Prostate gland (tissue), 2 donors: ENCODE data around the gene CD47.

ENCODE experiments used
- POLR2A ChIP-seq: fragments of 450-650 bp; IDR thresholded peaks from one replicate; pipeline ENCODE4 v1.6.1; 2016; ENCODE audit warnings: antibody characterized with exemption, mild to moderate bottlenecking
- POLR2AphosphoS5 ChIP-seq: sonication (generic); formaldehyde crosslinking; IDR thresholded peaks from one replicate; pipeline ENCODE4 v1.6.1; 2017; ENCODE audit warnings: antibody characterized with exemption
- TF ChIP-seq, protein P1 (sequence below), 4 experiments: fragments of 200-600 bp in 2 of 4; fragments of 450-650 bp in 2 of 4; sonication (generic) in 2 of 4; IDR thresholded peaks; 1 replicate in 3 of 4; 2 replicates in 1 of 4; pipeline ENCODE4 v1.5.1; 2016 to 2019; ENCODE audit warnings: antibody characterized with exemption in 4 of 4, mild to moderate bottlenecking in 2 of 4, moderate library complexity in 2 of 4

DNA sequence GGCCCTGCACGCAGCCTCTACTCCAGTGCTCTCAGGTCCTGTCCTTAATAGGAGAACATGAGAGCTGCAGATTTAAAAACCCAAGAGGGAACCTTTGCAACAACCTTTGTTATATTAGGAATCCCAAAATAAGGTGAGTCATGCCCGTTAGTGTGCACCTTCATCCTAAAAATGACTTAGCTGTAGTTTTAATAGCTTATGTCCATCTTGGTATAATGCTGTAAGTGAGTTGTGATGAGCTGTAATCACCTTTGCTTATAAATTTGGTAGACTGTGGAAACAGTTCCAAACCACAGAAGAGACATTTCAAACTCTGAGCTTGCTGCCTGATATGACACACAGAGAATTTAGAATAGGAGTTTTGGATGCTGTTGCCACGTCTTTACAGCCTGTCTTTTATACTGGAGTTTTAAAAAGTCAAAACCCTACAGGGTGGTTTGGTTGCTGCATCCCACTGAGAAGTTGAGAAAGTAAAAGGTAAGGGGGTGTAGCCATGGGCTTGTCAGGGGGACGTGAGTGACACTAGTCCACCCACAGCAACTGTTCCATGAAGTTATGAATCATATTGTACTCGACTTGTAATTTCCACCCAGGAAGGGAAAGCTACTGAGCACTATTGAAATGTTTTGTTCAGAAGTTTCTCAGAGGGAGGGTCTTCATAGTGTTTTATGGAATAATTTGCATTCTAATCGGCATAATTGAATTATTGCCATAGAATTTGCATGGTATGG lies 27.4 kb upstream of the CD47 start:
- TF ChIP-seq, protein P1, sequence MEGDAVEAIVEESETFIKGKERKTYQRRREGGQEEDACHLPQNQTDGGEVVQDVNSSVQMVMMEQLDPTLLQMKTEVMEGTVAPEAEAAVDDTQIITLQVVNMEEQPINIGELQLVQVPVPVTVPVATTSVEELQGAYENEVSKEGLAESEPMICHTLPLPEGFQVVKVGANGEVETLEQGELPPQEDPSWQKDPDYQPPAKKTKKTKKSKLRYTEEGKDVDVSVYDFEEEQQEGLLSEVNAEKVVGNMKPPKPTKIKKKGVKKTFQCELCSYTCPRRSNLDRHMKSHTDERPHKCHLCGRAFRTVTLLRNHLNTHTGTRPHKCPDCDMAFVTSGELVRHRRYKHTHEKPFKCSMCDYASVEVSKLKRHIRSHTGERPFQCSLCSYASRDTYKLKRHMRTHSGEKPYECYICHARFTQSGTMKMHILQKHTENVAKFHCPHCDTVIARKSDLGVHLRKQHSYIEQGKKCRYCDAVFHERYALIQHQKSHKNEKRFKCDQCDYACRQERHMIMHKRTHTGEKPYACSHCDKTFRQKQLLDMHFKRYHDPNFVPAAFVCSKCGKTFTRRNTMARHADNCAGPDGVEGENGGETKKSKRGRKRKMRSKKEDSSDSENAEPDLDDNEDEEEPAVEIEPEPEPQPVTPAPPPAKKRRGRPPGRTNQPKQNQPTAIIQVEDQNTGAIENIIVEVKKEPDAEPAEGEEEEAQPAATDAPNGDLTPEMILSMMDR (IDR thresholded peaks at IDR 0.05) = no peak
- no peak for TF ChIP-seq POLR2A
- no peak for TF ChIP-seq POLR2AphosphoS5
